Rectal smooth muscle tissue (tissue), 1 donor: ENCODE measurements around the gene KRT71.

Experiments used
- H3K27ac ChIP-seq: one replicate; pipeline ENCODE4 v1.7.0; 2013; ENCODE audit warnings: low read depth, low read length, inconsistent platforms
- H3K27me3 ChIP-seq: one replicate; pipeline ENCODE4 v1.7.0; 2013; ENCODE audit warnings: low read length; ENCODE audit not compliant: control insufficient read depth, insufficient read depth
- H3K36me3 ChIP-seq: one replicate; pipeline ENCODE4 v1.7.0; 2013; ENCODE audit warnings: low read length; ENCODE audit not compliant: control insufficient read depth, insufficient read depth
- H3K4me1 ChIP-seq: one replicate; pipeline ENCODE4 v1.7.0; 2013; ENCODE audit warnings: low read length; ENCODE audit not compliant: control insufficient read depth, insufficient read depth
- H3K4me3 ChIP-seq: one replicate; pipeline ENCODE4 v1.7.0; 2013; ENCODE audit warnings: low read length
- H3K9ac ChIP-seq: one replicate; pipeline ENCODE4 v1.7.0; 2013; ENCODE audit warnings: low read length

KRT71 gene

DNA sequence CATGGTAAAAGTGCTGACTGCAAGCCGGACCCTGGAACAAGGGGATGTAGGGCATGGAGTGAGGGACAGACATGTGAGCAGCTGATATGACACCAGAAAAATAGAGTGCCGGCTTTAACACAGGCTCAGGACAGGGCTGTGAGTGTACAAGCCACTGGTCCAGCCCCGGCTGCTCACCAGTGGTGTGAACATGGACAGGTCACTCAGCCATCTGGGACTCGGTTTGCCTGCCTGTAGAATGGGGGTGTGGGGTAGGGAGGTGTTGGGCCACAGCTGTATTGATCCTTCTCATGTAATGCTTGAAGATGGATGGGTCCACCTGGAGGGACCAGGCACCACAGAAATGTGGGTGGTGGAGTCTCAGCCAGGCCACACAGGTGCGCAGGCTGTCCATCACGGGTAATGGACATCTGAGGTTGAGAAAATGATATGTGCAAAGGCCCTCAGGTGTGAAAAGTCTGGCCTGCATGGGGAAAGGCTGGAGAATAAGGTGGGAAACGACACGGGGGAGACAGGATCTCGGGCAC is 31.3 kb upstream of the KRT71 start:
- Histone ChIP-seq H3K4me1 (no peaks in the 10 kb centered on the region), H3K4me3 (no peak overlapping the region), H3K9ac (no peak overlapping the region), H3K36me3 (no peaks in the 10 kb centered on the region), H3K27me3 (no peaks in the 10 kb centered on the region), H3K27ac (no peak overlapping the region)

DNA sequence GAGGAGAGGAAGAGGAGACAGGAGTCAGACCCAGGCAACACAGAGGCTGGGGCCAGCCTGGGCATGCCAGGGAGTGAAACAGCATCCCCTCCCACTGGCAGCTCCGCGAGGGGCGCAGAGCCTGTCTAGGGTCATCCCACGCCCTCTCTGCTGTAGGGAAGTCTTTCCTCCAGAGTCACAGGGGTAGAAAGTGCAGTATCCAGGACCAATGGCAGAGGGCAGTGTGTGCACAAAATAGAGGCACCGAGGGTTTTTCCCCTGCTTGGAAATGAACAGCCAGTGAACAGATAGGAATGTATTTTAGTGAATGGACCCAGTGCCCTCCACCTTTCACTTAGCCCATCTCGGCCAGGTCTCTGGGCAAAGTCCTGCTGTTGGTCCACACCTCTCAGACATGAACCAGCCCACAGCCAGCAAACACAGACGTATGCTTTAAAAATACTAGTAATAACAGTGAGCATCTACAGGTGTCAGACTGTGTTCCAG is 30.1 kb upstream of the KRT71 start:
- Histone ChIP-seq H3K4me1 (no peaks in the 10 kb centered on the region), H3K9ac (no peak overlapping the region), H3K27me3 (no peaks in the 10 kb centered on the region), H3K27ac (no peak overlapping the region), H3K4me3 (no peak overlapping the region), H3K36me3 (no peaks in the 10 kb centered on the region)

GRCh38 chr12:52582486-52582885 is 29.5 kb upstream of the KRT71 start:
- H3K4me3 ChIP-seq: no peak overlapping the region
- H3K27ac ChIP-seq: no peak overlapping the region
- no peak overlapping the region for H3K9ac ChIP-seq
- H3K27me3 ChIP-seq: no peaks in the 10 kb centered on the region
- no peaks in the 10 kb centered on the region for H3K36me3 ChIP-seq
- no peaks in the 10 kb centered on the region for H3K4me1 ChIP-seq

DNA sequence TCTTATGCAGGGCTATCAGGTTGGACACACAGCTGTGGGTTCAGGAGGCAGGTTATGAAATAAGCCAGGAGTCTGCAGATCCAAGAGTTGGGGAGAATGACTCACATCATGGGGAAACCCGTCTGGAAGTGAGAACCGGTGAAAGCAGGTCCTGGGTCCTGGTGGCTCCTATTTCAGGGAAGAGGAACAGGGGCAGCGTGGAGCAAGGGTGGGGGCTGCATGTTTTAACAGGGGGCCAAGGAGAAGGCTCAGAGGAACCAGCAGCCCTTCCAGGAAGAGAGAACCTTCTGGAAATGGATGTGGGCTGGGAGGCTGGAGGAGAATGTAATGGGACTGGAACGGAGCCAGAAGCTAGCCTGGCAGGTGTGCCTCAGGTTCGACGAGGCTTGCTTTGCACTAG is 28.5 kb upstream of the KRT71 start:
- Histone ChIP-seq H3K27ac (no peak overlapping the region), H3K9ac (no peak overlapping the region), H3K27me3 (no peaks in the 10 kb centered on the region), H3K36me3 (no peaks in the 10 kb centered on the region), H3K4me3 (no peak overlapping the region), H3K4me1 (no peaks in the 10 kb centered on the region)

GRCh38 chr12:52581066-52581465 is 28.1 kb upstream of the KRT71 start:
- H3K4me3 ChIP-seq: no peak overlapping the region
- H3K9ac ChIP-seq: no peak overlapping the region
- H3K27ac ChIP-seq: no peak overlapping the region
- no peaks in the 10 kb centered on the region for H3K27me3 ChIP-seq
- no peaks in the 10 kb centered on the region for H3K4me1 ChIP-seq
- H3K36me3 ChIP-seq: no peaks in the 10 kb centered on the region

DNA sequence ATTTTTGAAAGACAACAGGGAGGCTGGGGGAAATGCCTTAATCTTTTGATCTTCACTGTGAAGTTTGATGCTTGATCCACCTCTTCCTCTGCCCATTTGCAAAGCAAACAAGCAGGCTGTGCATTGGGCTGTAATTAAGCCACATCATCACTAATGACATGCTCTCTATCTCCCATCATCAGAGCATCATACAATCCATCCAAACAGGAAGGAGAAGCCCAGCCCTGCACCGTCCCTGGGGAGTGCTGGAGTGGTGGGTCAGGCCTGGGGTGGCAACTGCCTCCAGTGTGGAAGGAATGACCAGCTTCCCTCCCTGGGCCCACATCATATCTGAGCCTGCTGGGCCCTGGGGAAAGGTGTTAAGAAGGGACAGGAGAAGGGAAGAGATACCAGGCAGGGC is 27.6 kb upstream of the KRT71 start:
- H3K9ac ChIP-seq: no peak overlapping the region
- no peaks in the 10 kb centered on the region for H3K36me3 ChIP-seq
- no peak overlapping the region for H3K4me3 ChIP-seq
- H3K27me3 ChIP-seq: no peaks in the 10 kb centered on the region
- H3K27ac ChIP-seq: no peak overlapping the region
- H3K4me1 ChIP-seq: no peaks in the 10 kb centered on the region

DNA sequence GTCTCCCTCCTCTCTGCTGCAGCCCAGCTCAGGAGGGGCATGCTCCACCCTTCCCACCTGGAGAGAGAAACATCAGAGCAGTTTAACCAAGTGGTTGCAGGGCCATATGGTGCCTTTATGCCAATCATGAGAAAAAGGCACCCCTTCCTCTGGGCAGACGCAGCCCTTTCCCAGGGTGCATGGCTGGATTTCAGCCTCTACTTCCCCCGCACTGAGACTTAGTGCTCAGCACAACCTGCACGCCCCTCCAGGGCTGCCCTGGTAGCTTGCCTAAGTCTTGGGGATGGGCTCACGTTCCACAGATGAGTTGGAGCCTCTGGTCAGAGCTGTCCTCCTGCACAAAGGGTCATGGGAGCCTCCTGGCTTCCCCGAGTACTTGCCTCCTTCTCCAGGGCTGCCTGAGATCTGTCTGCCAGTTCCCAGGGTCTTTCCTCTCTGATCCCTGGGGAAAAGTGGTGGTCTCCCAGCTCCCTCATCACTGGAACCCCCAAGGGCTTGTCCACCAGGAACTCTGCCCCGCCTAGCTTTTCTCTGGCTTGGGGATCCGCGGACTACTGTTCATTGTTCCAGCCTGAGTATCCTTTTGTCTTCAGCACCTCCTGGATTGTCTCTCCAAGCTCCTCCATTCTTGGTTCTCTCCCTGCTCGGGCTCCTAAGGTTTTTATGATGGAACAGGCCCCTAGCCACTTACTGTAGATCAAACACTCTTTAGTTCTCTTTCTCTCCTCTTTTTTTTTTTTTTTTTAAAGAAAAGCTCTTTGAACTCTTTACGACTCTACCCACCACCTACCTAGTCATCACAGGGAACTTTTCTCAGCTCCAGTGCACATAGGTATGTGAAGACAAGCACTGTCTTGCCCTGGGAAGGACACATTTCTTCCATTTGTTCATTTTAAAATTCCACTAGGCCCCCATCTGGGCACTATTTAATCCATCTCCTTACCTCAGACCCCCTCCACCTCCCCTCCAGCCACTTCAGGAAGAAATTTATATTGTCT is 26.8 kb upstream of the KRT71 start:
- no peak overlapping the region for H3K27ac ChIP-seq
- no peak overlapping the region for H3K4me3 ChIP-seq
- no peaks in the 10 kb centered on the region for H3K27me3 ChIP-seq
- no peak overlapping the region for H3K9ac ChIP-seq
- H3K4me1 ChIP-seq: no peaks in the 10 kb centered on the region
- H3K36me3 ChIP-seq: no peaks in the 10 kb centered on the region

DNA sequence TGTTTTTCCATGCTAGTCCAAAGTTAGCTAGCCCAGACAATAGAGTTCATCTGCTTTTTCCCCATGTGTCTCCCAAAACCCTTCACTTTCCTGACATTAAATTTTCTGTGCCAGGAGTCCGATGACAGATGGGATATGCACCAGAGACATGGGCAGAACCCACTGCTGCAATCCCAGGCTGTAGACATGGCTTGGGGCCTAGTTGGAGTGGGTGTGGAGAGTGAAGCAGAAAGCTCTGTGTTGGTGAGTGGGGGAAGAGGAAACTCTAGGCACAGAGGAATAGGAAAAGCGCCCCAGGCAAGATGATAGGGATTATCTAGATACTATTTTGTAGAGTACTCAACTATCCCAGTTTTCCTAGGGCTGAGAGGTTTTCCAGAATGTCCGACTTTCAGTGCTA is 25.5 kb upstream of the KRT71 start:
- Histone ChIP-seq H3K4me1 (no peaks in the 10 kb centered on the region), H3K4me3 (no peak overlapping the region), H3K9ac (no peak overlapping the region), H3K27me3 (no peaks in the 10 kb centered on the region), H3K36me3 (no peaks in the 10 kb centered on the region), H3K27ac (no peak overlapping the region)

GRCh38 chr12:52577316-52577715 is 24.4 kb upstream of the KRT71 start:
- Histone ChIP-seq H3K36me3 (no peaks in the 10 kb centered on the region), H3K4me1 (no peaks in the 10 kb centered on the region), H3K9ac (no peak overlapping the region), H3K27ac (no peak overlapping the region), H3K27me3 (no peaks in the 10 kb centered on the region), H3K4me3 (no peak overlapping the region)

DNA sequence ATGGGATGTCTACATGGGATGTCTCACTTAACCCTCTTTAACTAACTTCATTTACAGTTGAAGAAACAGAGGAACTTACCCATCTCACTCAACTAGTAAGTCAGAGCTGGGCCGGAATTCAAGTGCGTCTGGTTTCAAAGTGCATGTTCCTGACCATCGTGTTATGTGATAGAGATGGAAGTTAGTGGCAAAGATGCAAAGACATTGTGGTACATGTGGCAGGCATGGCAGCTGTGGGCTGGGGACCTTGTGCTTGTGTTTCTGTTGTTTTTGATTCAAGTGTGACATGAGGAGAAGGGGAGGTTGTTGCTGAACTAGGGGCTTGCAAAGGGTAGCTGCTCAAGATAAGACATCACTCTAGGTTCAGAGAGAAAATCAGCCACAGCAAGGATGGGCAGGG is 23.0 kb upstream of the KRT71 start:
- no peak overlapping the region for H3K4me3 ChIP-seq
- H3K36me3 ChIP-seq: no peaks in the 10 kb centered on the region

DNA sequence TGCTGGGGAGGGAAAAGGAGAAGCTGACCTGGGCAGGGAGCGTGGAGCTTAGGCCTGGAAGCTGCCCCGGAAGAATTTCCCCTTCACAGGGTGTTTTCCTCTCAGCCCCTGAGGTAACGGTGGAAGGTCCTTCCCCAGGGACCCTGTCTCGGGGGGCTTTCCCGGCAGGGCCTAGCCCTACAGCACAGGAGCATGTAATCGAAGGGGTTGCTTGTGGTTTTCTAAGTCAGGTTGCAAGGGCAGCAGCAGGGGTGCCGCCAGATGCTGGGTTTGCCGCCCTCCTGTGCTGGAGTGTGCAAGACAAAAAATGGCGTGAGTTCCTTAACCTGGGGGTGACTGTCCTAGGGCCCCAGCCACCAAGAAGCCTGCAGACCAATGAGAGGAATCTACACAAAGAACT is 22.3 kb upstream of the KRT71 start:
- H3K4me1 ChIP-seq: no peaks in the 10 kb centered on the region
- H3K27ac ChIP-seq: no peak overlapping the region
- H3K27me3 ChIP-seq: no peaks in the 10 kb centered on the region
- no peak overlapping the region for H3K4me3 ChIP-seq
- no peak overlapping the region for H3K9ac ChIP-seq
- no peaks in the 10 kb centered on the region for H3K36me3 ChIP-seq

More for the DNA sequence above, 23.0 kb upstream of the KRT71 start:
- H3K4me1 ChIP-seq: no peaks in the 10 kb centered on the region
- H3K9ac ChIP-seq: no peak overlapping the region
- no peak overlapping the region for H3K27ac ChIP-seq
- H3K27me3 ChIP-seq: no peaks in the 10 kb centered on the region

GRCh38 chr12:52573743-52574142 is 20.8 kb upstream of the KRT71 start, which contains the start of gene KRT74:
Gene KRT74, minus strand, starts transcription at chr12:52573843. Its CDS starts 66 bp downstream, at chr12:52573777.
- Histone ChIP-seq H3K27me3 (no peaks in the 10 kb centered on the region), H3K4me3 (no peak within 1 kb of the TSS), H3K4me1 (no peaks in the 10 kb centered on the region)

More at GRCh38 chr12:52573743-52574142, 20.8 kb upstream of the KRT71 start, which contains the start of gene KRT74:
- Histone ChIP-seq H3K36me3 (no peaks in the 10 kb centered on the region), H3K27ac (no peak within 1 kb of the TSS), H3K9ac (no peak within 1 kb of the TSS)
